HT1080 (cell line): Measurements from ENCODE around the gene TTC24. TPM values are rescaled to one million over a fixed set of nuclear protein-coding genes. Genes with fewer than 3 reads are reported as not detected.

Source experiments
- total RNA-seq: library from RNA; depleted of rRNA; stranded (reverse); fragments of >200 nt; shearing (Covaris generic); gene quantifications from 2 replicates; pipeline ENCODE4 v1.2.3, GENCODE V29; 2014; rRNA removed

Gene TTC24
- total RNA-seq, 1 experiment from 2014 or later = not detected

Other genes starting within 250 kb of the TTC24 start
- gene CCT3, start 241.4 kb upstream of the TTC24 start, total RNA-seq = 450 and 472 TPM in 2 replicates
- gene TSACC, start 241.2 kb upstream of the TTC24 start, total RNA-seq = 0.70 and 0.87 TPM in 2 replicates
- gene RHBG, start 210.5 kb upstream of the TTC24 start, total RNA-seq = not detected in 2 replicates
- 21.6 and 27.9 TPM in 2 replicates for gene MEF2D, start 78.9 kb upstream of the TTC24 start, total RNA-seq
- 39.5 and 41.8 TPM in 2 replicates for gene IQGAP3, start 7.2 kb upstream of the TTC24 start, total RNA-seq
- 106 and 116 TPM in 2 replicates for gene NAXE, start 12.1 kb downstream of the TTC24 start, total RNA-seq
- 42.5 and 52.7 TPM in 2 replicates for gene GPATCH4, start 21.8 kb downstream of the TTC24 start, total RNA-seq
- gene HAPLN2, start 39.7 kb downstream of the TTC24 start, total RNA-seq = not detected in 2 replicates
- gene BCAN, start 62.4 kb downstream of the TTC24 start, total RNA-seq = 0.03 TPM in 1 of 2 replicates, not detected in the other
- 0.03 and 0.13 TPM in 2 replicates for gene NES, start 97.7 kb downstream of the TTC24 start, total RNA-seq
- 6.0 and 8.6 TPM in 2 replicates for gene CRABP2, start 125.9 kb downstream of the TTC24 start, total RNA-seq
- 10.9 and 15.7 TPM in 2 replicates for gene METTL25B, start 148.7 kb downstream of the TTC24 start, total RNA-seq
- gene ISG20L2, start 149.0 kb downstream of the TTC24 start, total RNA-seq = 27.6 and 39.8 TPM in 2 replicates
- 163 and 192 TPM in 2 replicates for gene MRPL24, start 161.4 kb downstream of the TTC24 start, total RNA-seq
- 522 and 576 TPM in 2 replicates for gene HDGF, start 172.0 kb downstream of the TTC24 start, total RNA-seq
- gene PRCC, start 187.8 kb downstream of the TTC24 start, total RNA-seq = 69.5 and 122 TPM in 2 replicates
- gene SH2D2A, start 237.1 kb downstream of the TTC24 start, total RNA-seq = 4.6 and 8.2 TPM in 2 replicates